Activated CD8-positive, alpha-beta memory T cell treated with anti-CD3 and anti-CD28 coated beads, Interleukin-2, amount 10 ng/mL, durations not matched to agents 7 days and 5 days (primary cell): ENCODE data around the gene SPTLC2. TPM values are rescaled to one million over a fixed set of nuclear protein-coding genes. Genes with fewer than 3 reads are reported as not detected.

Experiments used
- ATAC-seq: fragments of 150-1000 bp; cut with Tn5 transposase; one replicate; pipeline ENCODE4 v1.10.0; 2021; ENCODE audit warnings: moderate library complexity
- CTCF ChIA-PET: fragments of 350-600 bp; sonication (Branson Sonifier 250); formaldehyde crosslinking; loops from one replicate; lab custom pipeline; 2021; ENCODE audit warnings: antibody characterized with exemption; lab: Charles Lee
- DNase-seq: peaks from one replicate; pipeline ENCODE4 v3.0.0-alpha.2; 2020
- H3K27ac Mint-ChIP-seq: one replicate; pipeline ENCODE4 v1.8.0; 2021; ENCODE audit warnings: mild to moderate bottlenecking, mixed read lengths
- H3K27me3 Mint-ChIP-seq: one replicate; pipeline ENCODE4 v1.8.0; 2021; ENCODE audit warnings: mixed read lengths
- H3K36me3 Mint-ChIP-seq: one replicate; pipeline ENCODE4 v1.8.0; 2021; ENCODE audit warnings: mild to moderate bottlenecking, mixed read lengths
- H3K4me1 Mint-ChIP-seq: one replicate; pipeline ENCODE4 v1.8.0; 2021; ENCODE audit warnings: mixed read lengths
- H3K4me3 Mint-ChIP-seq: one replicate; pipeline ENCODE4 v1.8.0; 2021; ENCODE audit warnings: mild to moderate bottlenecking, moderate library complexity, mixed read lengths
- H3K9me3 Mint-ChIP-seq: one replicate; pipeline ENCODE4 v1.8.0; 2022; ENCODE audit warnings: low read depth, mixed read lengths
- total RNA-seq, 2 experiments: library from RNA; stranded (reverse); gene quantifications; one replicate each; pipeline ENCODE4 v1.2.3, GENCODE V29; 2021

The SPTLC2 gene
- total RNA-seq, 2 experiments from 2014 or later, result 34.5 to 43.3 TPM

GRCh38 chr14:77573964-77574363, 42.5 kb downstream of the SPTLC2 start:
- Mint-ChIP-seq H3K9me3 (no peaks in the 10 kb centered on the region), H3K4me1 (peaks cover 13% of the 10 kb centered on the region), H3K36me3 (peaks cover 32% of the 10 kb centered on the region), H3K27me3 (no peaks in the 10 kb centered on the region), H3K4me3 (no peak overlapping the region), H3K27ac (no peak overlapping the region)
- CTCF ChIA-PET, result no interaction called here
- DNase-seq (no peak), ATAC-seq (no peak)

- CTCF ChIA-PET, result interaction anchor here (0.7 to 1.8 kb wide), 2 partner anchors 19 to 139 kb away, joined by 3 to 4 read pairs; no protein-coding TSS in a partner anchor
- H3K36me3 Mint-ChIP-seq, result peaks cover 35% of the 10 kb centered on the region
- no peak overlapping the region for H3K4me3 Mint-ChIP-seq
- DNase-seq, result no peak
- H3K27me3 Mint-ChIP-seq, result no peaks in the 10 kb centered on the region
- H3K27ac Mint-ChIP-seq, result no peak overlapping the region
- peak; percentile 60 for ATAC-seq
- peaks cover 14% of the 10 kb centered on the region for H3K4me1 Mint-ChIP-seq
- H3K9me3 Mint-ChIP-seq, result no peaks in the 10 kb centered on the region
Measured at GRCh38 chr14:77570706-77571268, 45.6 kb downstream of the SPTLC2 start.

- H3K36me3 Mint-ChIP-seq, result peaks cover 26% of the 10 kb centered on the region
- DNase-seq (no peak), ATAC-seq (no peak)
- no peaks in the 10 kb centered on the region for H3K27me3 Mint-ChIP-seq
- H3K9me3 Mint-ChIP-seq, result no peaks in the 10 kb centered on the region
- CTCF ChIA-PET, result interaction anchor here (0.8 kb wide), 1 partner anchor 14 kb away, joined by 3 read pairs; no protein-coding TSS in a partner anchor
- H3K4me3 Mint-ChIP-seq, result no peak overlapping the region
- H3K27ac Mint-ChIP-seq, result no peak overlapping the region
- peaks cover 9% of the 10 kb centered on the region for H3K4me1 Mint-ChIP-seq
Measured at GRCh38 chr14:77565994-77566305, 50.5 kb downstream of the SPTLC2 start.

- no peaks in the 10 kb centered on the region for H3K27me3 Mint-ChIP-seq
- H3K36me3 Mint-ChIP-seq, result peaks cover 30% of the 10 kb centered on the region
- DNase-seq (no peak), ATAC-seq (no peak)
- no peak overlapping the region for H3K27ac Mint-ChIP-seq
- no peaks in the 10 kb centered on the region for H3K9me3 Mint-ChIP-seq
- H3K4me1 Mint-ChIP-seq, result peaks cover 6% of the 10 kb centered on the region
- no peak overlapping the region for H3K4me3 Mint-ChIP-seq
- CTCF ChIA-PET, result interaction anchor here (0.8 kb wide), 1 partner anchor 14 kb away, joined by 3 read pairs; no protein-coding TSS in a partner anchor
Measured at GRCh38 chr14:77565289-77565993, 51.0 kb downstream of the SPTLC2 start.

GRCh38 chr14:77562681-77563080, 53.8 kb downstream of the SPTLC2 start:
- Mint-ChIP-seq H3K27ac (no peak overlapping the region), H3K9me3 (no peaks in the 10 kb centered on the region), H3K36me3 (peaks cover 30% of the 10 kb centered on the region), H3K4me1 (peaks cover 6% of the 10 kb centered on the region), H3K27me3 (no peaks in the 10 kb centered on the region), H3K4me3 (no peak overlapping the region)
- CTCF ChIA-PET, result no interaction called here
- no peak for ATAC-seq
- no peak for DNase-seq

GRCh38 chr14:77561881-77562280, 54.6 kb downstream of the SPTLC2 start:
- Mint-ChIP-seq H3K4me1 (peaks cover 4% of the 10 kb centered on the region), H3K36me3 (peaks cover 32% of the 10 kb centered on the region), H3K27me3 (no peaks in the 10 kb centered on the region), H3K27ac (no peak overlapping the region), H3K9me3 (no peaks in the 10 kb centered on the region), H3K4me3 (no peak overlapping the region)
- no peak for DNase-seq
- ATAC-seq, result no peak
- CTCF ChIA-PET, result no interaction called here

GRCh38 chr14:77559381-77559780, 57.1 kb downstream of the SPTLC2 start:
- ATAC-seq, result no peak
- H3K36me3 Mint-ChIP-seq, result peaks cover 40% of the 10 kb centered on the region
- peaks cover 6% of the 10 kb centered on the region for H3K4me1 Mint-ChIP-seq
- H3K4me3 Mint-ChIP-seq, result no peak overlapping the region
- H3K27ac Mint-ChIP-seq, result no peak overlapping the region
- no peaks in the 10 kb centered on the region for H3K27me3 Mint-ChIP-seq
- DNase-seq, result no peak
- CTCF ChIA-PET, result interaction anchor here (0.6 kb wide), 1 partner anchor 21 kb away, joined by 3 read pairs; no protein-coding TSS in a partner anchor
- H3K9me3 Mint-ChIP-seq, result no peaks in the 10 kb centered on the region

- DNase-seq, result no peak
- no peak overlapping the region for H3K4me3 Mint-ChIP-seq
- peaks cover 41% of the 10 kb centered on the region for H3K36me3 Mint-ChIP-seq
- H3K27me3 Mint-ChIP-seq, result no peaks in the 10 kb centered on the region
- H3K27ac Mint-ChIP-seq, result no peak overlapping the region
- CTCF ChIA-PET, result no interaction called here
- no peak for ATAC-seq
- no peaks in the 10 kb centered on the region for H3K9me3 Mint-ChIP-seq
- peaks cover 13% of the 10 kb centered on the region for H3K4me1 Mint-ChIP-seq
Measured at GRCh38 chr14:77557391-77557790, 59.0 kb downstream of the SPTLC2 start.

- peaks cover 41% of the 10 kb centered on the region for H3K36me3 Mint-ChIP-seq
- H3K27ac Mint-ChIP-seq, result no peak overlapping the region
- H3K4me1 Mint-ChIP-seq, result peaks cover 13% of the 10 kb centered on the region
- CTCF ChIA-PET, result no interaction called here
- no peak overlapping the region for H3K4me3 Mint-ChIP-seq
- no peak for ATAC-seq
- no peaks in the 10 kb centered on the region for H3K27me3 Mint-ChIP-seq
- H3K9me3 Mint-ChIP-seq, result no peaks in the 10 kb centered on the region
- DNase-seq, result no peak
Measured at GRCh38 chr14:77556946-77557345, 59.5 kb downstream of the SPTLC2 start.

GRCh38 chr14:77554816-77555599, 61.4 kb downstream of the SPTLC2 start:
- CTCF ChIA-PET, result interaction anchor here (5.9 kb wide), 1 partner anchor 96 kb away, joined by 33 read pairs; the partner anchor contains the start of gene AHSA1
- Mint-ChIP-seq H3K9me3 (no peaks in the 10 kb centered on the region), H3K27ac (peak overlapping the region; percentile 80), H3K27me3 (no peaks in the 10 kb centered on the region), H3K4me3 (no peak overlapping the region), H3K4me1 (peaks cover 13% of the 10 kb centered on the region), H3K36me3 (peaks cover 33% of the 10 kb centered on the region)
- ATAC-seq (no peak), DNase-seq (no peak)

GRCh38 chr14:77554207-77554606, 62.2 kb downstream of the SPTLC2 start:
- CTCF ChIA-PET, result interaction anchor here (0.6 to 5.9 kb wide), 2 partner anchors 95 to 646 kb away, joined by 3 to 33 read pairs; partner anchors contain the start of gene AHSA1
- Mint-ChIP-seq H3K4me1 (peaks cover 13% of the 10 kb centered on the region), H3K27ac (peak overlapping the region; percentile 80), H3K27me3 (no peaks in the 10 kb centered on the region), H3K4me3 (peak overlapping the region; percentile 24), H3K36me3 (peaks cover 31% of the 10 kb centered on the region), H3K9me3 (no peaks in the 10 kb centered on the region)
- DNase-seq (no peak), ATAC-seq (peak; percentile 59)

GRCh38 chr14:77549451-77549850, 67.0 kb downstream of the SPTLC2 start:
- CTCF ChIA-PET, result interaction anchor here (5.9 kb wide), 1 partner anchor 90 kb away, joined by 33 read pairs; the partner anchor contains the start of gene AHSA1
- DNase-seq (no peak), ATAC-seq (no peak)
- Mint-ChIP-seq H3K4me3 (no peak overlapping the region), H3K27me3 (no peaks in the 10 kb centered on the region), H3K4me1 (peaks cover 8% of the 10 kb centered on the region), H3K9me3 (no peaks in the 10 kb centered on the region), H3K27ac (no peak overlapping the region), H3K36me3 (peaks cover 20% of the 10 kb centered on the region)

- H3K36me3 Mint-ChIP-seq, result peaks cover 14% of the 10 kb centered on the region
- ATAC-seq (no peak), DNase-seq (no peak)
- no peak overlapping the region for H3K4me3 Mint-ChIP-seq
- peaks cover 1% of the 10 kb centered on the region for H3K4me1 Mint-ChIP-seq
- H3K27ac Mint-ChIP-seq, result no peak overlapping the region
- H3K27me3 Mint-ChIP-seq, result no peaks in the 10 kb centered on the region
- no peaks in the 10 kb centered on the region for H3K9me3 Mint-ChIP-seq
- CTCF ChIA-PET, result interaction anchor here (0.7 to 1.2 kb wide), 5 partner anchors 16 to 405 kb away, joined by 3 to 6 read pairs (median 3); no protein-coding TSS in a partner anchor
Measured at GRCh38 chr14:77547512-77548180, 68.8 kb downstream of the SPTLC2 start.
